Renal pelvis (tissue), 4 donors: ENCODE results near the gene CYLD. TPM values are rescaled to one million over a fixed set of nuclear protein-coding genes. Genes with fewer than 3 reads are reported as not detected.

ENCODE experiments used
- DNase-seq: peaks from one replicate; pipeline ENCODE4 v3.0.0-alpha.2; 2013
- polyA plus RNA-seq, 3 donors: library from polyadenylated mRNA; unstranded; fragments of 120-200 nt; gene quantifications; one replicate each; pipeline ENCODE4 v1.2.1, GENCODE V29; 2013; ENCODE audit not compliant: insufficient read length in 3 of 3

CYLD gene
- polyA plus RNA-seq, 3 donors: 18.9 to 24.4 (median 20.7) TPM

- DNase-seq: no peak
Observed at GRCh38 chr16:50816901-50817555, 75.1 kb downstream of the CYLD start.

- no peak for DNase-seq
Observed at GRCh38 chr16:50818380-50818779, 76.5 kb downstream of the CYLD start.

DNA sequence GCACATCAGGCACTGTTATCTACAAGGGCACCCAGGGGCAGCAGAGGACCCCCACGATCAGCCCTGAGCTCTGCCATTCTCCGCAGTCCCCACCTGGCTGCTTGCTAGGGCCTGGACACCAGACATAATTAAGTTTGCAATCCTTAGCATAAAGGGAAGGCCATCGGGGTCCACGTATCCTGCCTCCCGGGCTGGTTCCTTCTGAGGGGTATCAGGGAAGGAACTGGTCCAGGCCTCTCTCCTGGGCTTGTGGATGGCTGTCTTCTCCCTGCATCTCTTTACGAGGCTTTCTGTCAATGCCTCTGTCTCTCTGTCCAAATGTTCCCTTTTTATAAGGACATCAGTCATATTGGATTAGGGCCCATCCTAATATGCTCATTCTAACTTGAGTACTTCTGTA, 77.8 kb downstream of the CYLD start:
- no peak for DNase-seq

DNA sequence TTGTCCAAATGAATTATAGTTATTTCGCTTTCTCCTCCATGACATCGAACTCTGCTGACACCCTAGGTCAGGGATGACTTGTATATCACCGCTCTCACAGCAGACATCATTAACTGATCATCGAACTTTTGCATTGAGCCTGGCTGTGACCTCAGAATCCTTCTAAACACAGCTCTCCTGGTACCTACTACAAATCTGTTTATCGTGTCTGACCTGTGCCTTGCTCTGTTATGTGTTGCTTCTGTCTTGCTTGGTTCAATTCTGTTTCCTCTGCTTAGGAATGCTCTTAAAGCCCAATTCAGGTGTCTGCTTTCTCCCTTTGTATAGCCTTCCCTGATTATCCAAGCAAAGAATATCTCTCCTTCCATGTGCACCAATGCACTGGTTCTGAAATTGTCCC, 78.3 kb downstream of the CYLD start:
- no peak for DNase-seq

GRCh38 chr16:50821586-50821985, 79.7 kb downstream of the CYLD start:
- DNase-seq: no peak

DNA sequence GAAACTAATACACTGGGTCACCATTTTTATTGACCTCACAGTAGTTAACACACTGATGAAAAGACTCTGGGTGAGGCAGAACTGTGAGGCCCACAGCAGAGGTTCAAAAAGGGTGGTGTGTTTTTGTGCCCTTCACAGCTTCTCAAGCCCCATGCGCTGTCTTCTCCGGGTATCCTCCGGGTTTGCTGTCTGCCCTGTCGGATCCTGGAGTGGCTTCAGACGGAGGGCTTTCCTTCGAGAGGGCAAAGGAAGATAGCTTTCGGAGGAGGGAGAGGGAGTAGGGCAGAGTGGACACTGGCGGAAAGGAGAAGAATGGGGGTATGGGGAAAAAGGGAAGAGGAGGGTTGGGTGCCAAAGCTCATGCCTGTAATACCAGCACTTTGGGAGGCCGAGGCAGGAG, 80.8 kb downstream of the CYLD start:
- DNase-seq: no peak

GRCh38 chr16:50826797-50827316, 85.0 kb downstream of the CYLD start:
- DNase-seq: no peak

DNA sequence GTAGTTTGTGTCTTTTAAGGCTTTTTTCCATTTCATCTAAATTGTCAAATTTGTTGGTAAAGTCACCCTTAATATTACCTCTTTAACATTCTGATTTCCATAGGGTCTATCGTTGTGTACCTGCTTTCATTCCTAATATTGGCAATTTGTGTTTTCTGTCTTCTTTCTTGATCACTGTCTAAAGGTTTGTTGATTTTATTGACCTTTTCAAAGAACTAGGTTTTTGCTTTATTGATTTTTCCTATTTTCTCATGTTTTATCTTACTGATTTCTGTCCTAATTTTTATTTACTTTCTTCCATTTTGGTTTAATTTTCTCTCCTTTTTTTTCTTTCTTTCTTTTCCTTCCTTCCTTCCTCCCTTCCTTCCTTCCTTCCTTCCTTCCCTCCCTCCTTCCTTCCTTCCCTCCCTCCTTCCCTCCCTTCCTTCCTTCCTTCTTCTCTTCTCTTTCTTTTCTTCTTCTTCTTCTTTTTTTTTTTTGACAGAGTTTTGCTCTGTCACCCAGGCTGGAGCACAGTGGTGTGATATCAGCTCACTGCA, 86.3 kb downstream of the CYLD start:
- no peak for DNase-seq

- no peak for DNase-seq
Observed at GRCh38 chr16:50830698-50831097, 88.8 kb downstream of the CYLD start.

GRCh38 chr16:50831751-50832150, 89.9 kb downstream of the CYLD start:
- no peak for DNase-seq

DNA sequence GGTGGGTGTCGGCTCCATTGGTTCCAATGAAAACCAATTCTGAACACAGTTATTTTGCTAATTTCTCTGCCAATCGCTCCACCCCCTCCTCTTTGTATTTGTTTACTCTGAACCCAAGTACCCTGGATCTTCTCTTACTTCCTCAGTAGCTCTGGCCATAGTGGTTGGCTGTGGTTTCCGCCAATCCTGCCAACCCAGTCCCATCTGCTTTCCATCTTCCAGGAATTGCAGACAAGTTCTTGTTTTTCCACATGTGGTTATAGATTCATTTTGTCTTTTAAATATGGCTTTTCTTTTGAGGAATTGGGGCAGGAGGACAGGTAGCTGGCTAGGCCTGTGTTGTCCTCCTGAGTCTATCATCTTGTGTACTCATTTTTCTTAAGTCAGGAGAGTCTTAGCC, 92.0 kb downstream of the CYLD start:
- no peak for DNase-seq

- no peak for DNase-seq
Observed at GRCh38 chr16:50834701-50835100, 92.8 kb downstream of the CYLD start.

DNA sequence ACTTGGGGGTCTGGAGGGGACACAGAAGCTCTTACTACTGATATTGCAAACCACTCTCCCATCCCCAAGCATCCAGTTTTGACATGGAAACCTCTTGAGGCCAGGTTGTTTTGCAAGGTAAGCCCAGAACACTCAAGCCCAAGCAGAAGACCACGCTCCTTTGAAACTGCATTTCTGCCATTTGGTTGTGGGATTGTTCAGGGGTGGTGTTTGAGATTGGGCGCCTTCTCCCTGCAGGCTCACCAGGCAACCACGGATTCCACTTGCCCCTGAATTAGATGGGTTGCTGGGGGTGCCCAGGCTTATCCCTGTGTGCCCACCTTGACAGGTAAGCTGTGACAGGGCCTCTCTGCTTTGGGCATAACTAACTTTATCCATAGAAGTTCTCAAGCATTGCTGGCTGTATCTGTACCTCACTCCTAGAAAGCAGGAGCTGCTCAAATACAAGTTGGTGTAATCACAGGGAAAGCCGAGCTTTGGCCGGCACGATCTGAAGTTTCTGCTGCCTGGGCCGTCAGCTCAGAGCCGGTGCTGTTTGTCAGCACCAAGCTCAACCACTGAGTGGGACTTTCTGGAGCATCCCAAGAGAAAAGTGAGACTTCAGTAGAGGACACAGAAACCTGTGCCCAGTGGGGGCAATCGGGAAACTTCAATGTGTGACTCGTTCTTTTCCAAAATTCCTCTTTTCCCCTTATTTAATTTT, 93.6 kb downstream of the CYLD start:
- no peak for DNase-seq

DNA sequence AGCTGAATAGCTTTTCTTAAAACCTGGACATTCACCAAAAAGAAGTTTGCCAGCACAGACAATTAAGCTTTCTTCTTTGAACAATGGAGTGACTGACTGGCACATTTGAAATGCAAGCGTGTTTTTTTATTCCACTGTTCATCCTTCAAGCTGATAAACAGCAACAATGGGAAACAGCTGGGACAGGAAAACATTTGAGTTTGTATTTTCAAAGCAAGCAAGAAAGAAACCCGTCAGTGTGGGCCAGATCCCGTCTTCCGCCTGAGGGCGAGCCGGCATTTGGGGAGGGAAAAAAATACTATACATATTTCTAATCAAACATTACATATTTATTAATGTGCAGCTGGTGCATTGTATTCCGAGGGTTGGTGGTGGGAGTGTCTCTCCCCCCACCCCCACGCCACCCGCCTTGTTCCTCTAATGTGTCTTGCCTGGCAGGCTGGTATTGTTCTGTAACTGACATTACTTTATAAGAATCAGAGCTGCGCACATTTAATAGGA, 94.3 kb downstream of the CYLD start:
- no peak for DNase-seq

- no peak for DNase-seq
Observed at GRCh38 chr16:50837324-50837723, 95.4 kb downstream of the CYLD start.

GRCh38 chr16:50838165-50838564, 96.3 kb downstream of the CYLD start:
- no peak for DNase-seq

- no peak for DNase-seq
Observed at GRCh38 chr16:50838885-50839284, 97.0 kb downstream of the CYLD start.

- no peak for DNase-seq
Observed at GRCh38 chr16:50839356-50839755, 97.5 kb downstream of the CYLD start.

GRCh38 chr16:50839920-50840729, 98.2 kb downstream of the CYLD start:
- DNase-seq: no peak

- no peak for DNase-seq
Observed at GRCh38 chr16:50841081-50841886, 99.4 kb downstream of the CYLD start.

DNA sequence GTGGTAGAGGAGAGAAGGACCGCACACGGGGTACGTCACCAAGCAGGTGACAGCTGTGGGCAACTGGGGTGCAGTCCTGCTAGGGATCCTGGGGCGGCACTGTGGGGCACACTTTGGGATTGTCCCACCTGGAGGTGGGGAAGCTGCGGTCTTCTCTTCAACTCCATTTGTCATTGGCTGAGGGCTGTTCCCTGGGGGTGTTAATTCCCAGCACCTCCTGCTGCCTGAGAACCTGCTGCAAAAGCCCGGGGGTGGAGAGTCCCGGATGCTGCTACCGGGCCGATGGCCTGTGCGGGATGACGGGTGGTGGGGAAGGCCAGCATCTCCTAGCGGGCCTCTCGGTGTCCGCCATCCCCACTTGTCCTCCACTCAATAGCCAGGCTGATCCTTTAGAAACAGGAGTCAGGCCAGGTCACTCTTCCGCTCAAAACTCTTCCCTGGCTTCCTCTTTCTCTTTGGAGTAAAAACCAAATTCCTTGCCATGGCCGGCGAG, 100.2 kb downstream of the CYLD start:
- DNase-seq: no peak
